Kidney (tissue), 14 donors: Measurements from ENCODE around the gene CUX1. TPM values are rescaled to one million over a fixed set of nuclear protein-coding genes. Genes with fewer than 3 reads are reported as not detected.

Experiments used
- DNase-seq, 5 donors: peaks; one replicate each; pipeline ENCODE4 v3.0.0-alpha.2; 2013 to 2020
- FAIRE-seq: peaks from 2 replicates; lab custom pipeline; 2012; peaks lifted over from hg19 to GRCh38; lab: Jason Lieb, UNC
- H3K27ac ChIP-seq, 2 donors: one replicate each; pipeline ENCODE4 v1.7.0; 2013; ENCODE audit warnings: low read depth in 2 of 2, low read length in 2 of 2, inconsistent platforms in 1 of 2
- H3K27me3 ChIP-seq: one replicate; pipeline ENCODE4 v1.7.1; 2013; ENCODE audit warnings: low read length, inconsistent platforms; ENCODE audit not compliant: control insufficient read depth, insufficient read depth
- H3K36me3 ChIP-seq, 3 donors: one replicate each; pipeline versions ENCODE4 v1.7.0 to v1.7.1; 2013; ENCODE audit warnings: low read length in 3 of 3, control low read depth in 1 of 3, inconsistent platforms in 1 of 3; ENCODE audit not compliant: insufficient read depth in 3 of 3, control insufficient read depth in 2 of 3
- H3K4me1 ChIP-seq, 3 donors: one replicate each; pipeline versions ENCODE4 v1.7.0 to v1.7.1; 2013; ENCODE audit warnings: low read length in 3 of 3, inconsistent platforms in 1 of 3, low read depth in 1 of 3; ENCODE audit not compliant: control insufficient read depth in 2 of 3, insufficient read depth in 2 of 3
- H3K4me3 ChIP-seq, 3 donors: one replicate each; pipeline versions ENCODE4 v1.7.0 to v1.8.1; 2013; ENCODE audit warnings: low read length in 3 of 3, control low read depth in 1 of 3, inconsistent platforms in 1 of 3
- H3K9ac ChIP-seq, 3 donors: one replicate each; pipeline versions ENCODE4 v1.7.0 to v1.7.1; 2013; ENCODE audit warnings: low read length in 3 of 3, control low read depth in 1 of 3, inconsistent platforms in 1 of 3
- H3K9me3 ChIP-seq, 3 donors: one replicate each; pipeline versions ENCODE4 v1.7.0 to v1.7.1; 2013; ENCODE audit warnings: low read length in 3 of 3, control low read depth in 1 of 3, inconsistent platforms in 1 of 3; ENCODE audit not compliant: control insufficient read depth in 2 of 3, insufficient read depth in 1 of 3
- intact Hi-C: fragments of 100-400 bp; cut with DNase I; formaldehyde crosslinking; loops from one replicate; pipeline ENCODE4 v1.11.1; 2022
- polyA plus RNA-seq: library from polyadenylated mRNA; stranded (reverse); fragments of 350-450 nt; fragmentation: Illumina TruSeq; extraction: RNeasy Lipid Tissue Mini Kit (QIAGEN cat#74804); gene quantifications from one replicate; pipeline ENCODE4 v1.2.3, GENCODE V29; 2014; ENCODE audit warnings: low read depth, low replicate concordance; ENCODE audit not compliant: insufficient read depth
- total RNA-seq: library from RNA; stranded (reverse); fragmentation: NEBNext Ultra II Directional; extraction: Animal tissue kit (Norgen Biotek cat#: 25700); gene quantifications from one replicate; pipeline ENCODE4 v1.2.1, GENCODE V29; 2021
- TF ChIP-seq, protein P1 (sequence below): IDR thresholded peaks from 3 replicates; pipeline ENCODE4 v1.5.1; 2012; ENCODE audit warnings: mild to moderate bottlenecking, moderate library complexity, borderline replicate concordance; ENCODE audit not compliant: insufficient read depth; ENCODE audit errors: extremely low read depth
- donor health status: control.
- donor health status: control.
- donor health status: control.
- donor health status: control.
- donor health status: control.
- donor health status: DM: yes; HTN: yes; CAD: no.
- donor health status: Normal renal cell carcinoma (clear cell type).

The CUX1 gene
- total and polyA plus RNA-seq, 2 donors from 2014 or later = 71.4 to 126 TPM

- Histone ChIP-seq H3K9ac (no peak overlapping the region), H3K9me3 (no peaks in the 10 kb centered on the region), H3K4me3 (no peak overlapping the region), H3K27me3 (no peaks in the 10 kb centered on the region), H3K4me1 (no peaks in the 10 kb centered on the region), H3K27ac (no peak overlapping the region), H3K36me3 (no peaks in the 10 kb centered on the region)
- TF ChIP-seq, protein P1, sequence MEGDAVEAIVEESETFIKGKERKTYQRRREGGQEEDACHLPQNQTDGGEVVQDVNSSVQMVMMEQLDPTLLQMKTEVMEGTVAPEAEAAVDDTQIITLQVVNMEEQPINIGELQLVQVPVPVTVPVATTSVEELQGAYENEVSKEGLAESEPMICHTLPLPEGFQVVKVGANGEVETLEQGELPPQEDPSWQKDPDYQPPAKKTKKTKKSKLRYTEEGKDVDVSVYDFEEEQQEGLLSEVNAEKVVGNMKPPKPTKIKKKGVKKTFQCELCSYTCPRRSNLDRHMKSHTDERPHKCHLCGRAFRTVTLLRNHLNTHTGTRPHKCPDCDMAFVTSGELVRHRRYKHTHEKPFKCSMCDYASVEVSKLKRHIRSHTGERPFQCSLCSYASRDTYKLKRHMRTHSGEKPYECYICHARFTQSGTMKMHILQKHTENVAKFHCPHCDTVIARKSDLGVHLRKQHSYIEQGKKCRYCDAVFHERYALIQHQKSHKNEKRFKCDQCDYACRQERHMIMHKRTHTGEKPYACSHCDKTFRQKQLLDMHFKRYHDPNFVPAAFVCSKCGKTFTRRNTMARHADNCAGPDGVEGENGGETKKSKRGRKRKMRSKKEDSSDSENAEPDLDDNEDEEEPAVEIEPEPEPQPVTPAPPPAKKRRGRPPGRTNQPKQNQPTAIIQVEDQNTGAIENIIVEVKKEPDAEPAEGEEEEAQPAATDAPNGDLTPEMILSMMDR = no peak
- DNase-seq (no peak), FAIRE-seq (no peak)
- intact Hi-C loops = no loop called here
These were observed 78.9 kb downstream of the CUX1 start for GRCh38 chr7:101896316-101896715.

GRCh38 chr7:101896941-101897340, 79.5 kb downstream of the CUX1 start:
- Histone ChIP-seq H3K9me3 (no peaks in the 10 kb centered on the region), H3K27me3 (no peaks in the 10 kb centered on the region), H3K4me1 (no peaks in the 10 kb centered on the region), H3K4me3 (no peak overlapping the region), H3K9ac (no peak overlapping the region), H3K36me3 (no peaks in the 10 kb centered on the region), H3K27ac (no peak overlapping the region)
- TF ChIP-seq, protein P1 = no peak
- DNase-seq (no peak), FAIRE-seq (no peak)
- intact Hi-C loops = no loop called here

- Histone ChIP-seq H3K9ac (no peak overlapping the region), H3K4me3 (no peak overlapping the region), H3K9me3 (no peaks in the 10 kb centered on the region), H3K4me1 (no peaks in the 10 kb centered on the region), H3K27ac (no peak overlapping the region), H3K36me3 (no peaks in the 10 kb centered on the region), H3K27me3 (no peaks in the 10 kb centered on the region)
- intact Hi-C loops = no loop called here
- FAIRE-seq (no peak), DNase-seq (no peak)
- TF ChIP-seq, protein P1 = no peak
These were observed 80.7 kb downstream of the CUX1 start for GRCh38 chr7:101898106-101898505.

DNA sequence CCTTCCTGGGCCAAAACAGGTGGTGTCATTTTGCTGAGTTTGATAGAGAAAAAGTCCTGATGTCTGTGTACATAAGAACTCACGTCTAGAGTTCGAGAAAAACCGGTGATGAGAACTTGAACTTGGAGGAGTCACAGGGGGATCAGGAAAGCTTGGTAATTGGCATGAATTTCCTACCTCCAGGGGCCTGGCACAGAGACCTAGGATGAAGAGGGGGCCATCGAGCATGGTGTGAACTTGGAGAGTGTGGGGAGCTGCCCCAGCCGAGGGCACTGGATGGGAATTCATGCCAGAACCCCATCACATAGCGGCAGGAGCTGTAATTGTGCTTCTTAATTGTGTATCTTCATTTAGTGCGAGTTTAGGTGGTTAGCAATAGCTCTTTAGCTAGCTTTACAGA, 82.2 kb downstream of the CUX1 start:
- H3K4me1 ChIP-seq = no peaks in the 10 kb centered on the region

More for the DNA sequence above, 82.2 kb downstream of the CUX1 start:
- H3K9me3 ChIP-seq = no peaks in the 10 kb centered on the region
- TF ChIP-seq, protein P1 = no peak
- no peak overlapping the region for H3K9ac ChIP-seq
- DNase-seq = no peak
- no peak overlapping the region for H3K27ac ChIP-seq
- H3K27me3 ChIP-seq = no peaks in the 10 kb centered on the region
- H3K36me3 ChIP-seq = no peaks in the 10 kb centered on the region
- intact Hi-C loops = no loop called here
- no peak for FAIRE-seq
- no peak overlapping the region for H3K4me3 ChIP-seq
